ENCODE measurements around the gene TM2D1. TPM values are rescaled to one million over a fixed set of nuclear protein-coding genes. Genes with fewer than 3 reads are reported as not detected.
"Not testable (repeated sequence)": the region's sequence is repeated elsewhere in the genome, so short reads cannot be mapped to it uniquely, and the experiment has no call there.

Gene TM2D1
- total RNA-seq, 1 experiment from 2014 or later = 83.7 TPM

- not testable (repeated sequence) for DNase-seq (ENCODE audit: extremely low read depth, low read depth)
These were observed 5.8 kb downstream of the TM2D1 start for GRCh38 chr1:61718996-61719663.

GRCh38 chr1:61711969-61712368, 13.0 kb downstream of the TM2D1 start:
- DNase-seq (ENCODE audit: extremely low read depth, low read depth) = no peak

GRCh38 chr1:61711257-61711656, 13.7 kb downstream of the TM2D1 start:
- not testable (repeated sequence) for DNase-seq (ENCODE audit: extremely low read depth, low read depth)

GRCh38 chr1:61709908-61710289, 15.0 kb downstream of the TM2D1 start:
- no peak for DNase-seq (ENCODE audit: extremely low read depth, low read depth)

GRCh38 chr1:61708953-61709907, 15.7 kb downstream of the TM2D1 start:
- DNase-seq (ENCODE audit: extremely low read depth, low read depth) = no peak

GRCh38 chr1:61699911-61700851, 24.8 kb downstream of the TM2D1 start:
- no peak for DNase-seq (ENCODE audit: extremely low read depth, low read depth)

GRCh38 chr1:61692155-61692800, 32.7 kb downstream of the TM2D1 start:
- DNase-seq (ENCODE audit: extremely low read depth, low read depth) = peak; percentile 29

GRCh38 chr1:61687901-61688300, 37.0 kb downstream of the TM2D1 start:
- DNase-seq (ENCODE audit: extremely low read depth, low read depth) = no peak

- DNase-seq (ENCODE audit: extremely low read depth, low read depth) = no peak
These were observed 42.0 kb downstream of the TM2D1 start for GRCh38 chr1:61682891-61683290.

GRCh38 chr1:61680500-61680899, 44.4 kb downstream of the TM2D1 start:
- DNase-seq (ENCODE audit: extremely low read depth, low read depth) = no peak

GRCh38 chr1:61676881-61677280, 48.1 kb downstream of the TM2D1 start:
- not testable (repeated sequence) for DNase-seq (ENCODE audit: extremely low read depth, low read depth)

- no peak for DNase-seq (ENCODE audit: extremely low read depth, low read depth)
These were observed 50.7 kb downstream of the TM2D1 start for GRCh38 chr1:61674221-61674620.

GRCh38 chr1:61672376-61672775, 52.6 kb downstream of the TM2D1 start:
- no peak for DNase-seq (ENCODE audit: extremely low read depth, low read depth)

GRCh38 chr1:61670445-61670844, 54.5 kb downstream of the TM2D1 start:
- DNase-seq (ENCODE audit: extremely low read depth, low read depth) = no peak

GRCh38 chr1:61670016-61670415, 54.9 kb downstream of the TM2D1 start:
- DNase-seq (ENCODE audit: extremely low read depth, low read depth) = no peak

- no peak for DNase-seq (ENCODE audit: extremely low read depth, low read depth)
These were observed 65.9 kb downstream of the TM2D1 start for GRCh38 chr1:61659061-61659460.

GRCh38 chr1:61655453-61655852, 69.5 kb downstream of the TM2D1 start:
- no peak for DNase-seq (ENCODE audit: extremely low read depth, low read depth)

- DNase-seq (ENCODE audit: extremely low read depth, low read depth) = no peak
These were observed 70.9 kb downstream of the TM2D1 start for GRCh38 chr1:61654067-61654466.

GRCh38 chr1:61648983-61649742, 75.8 kb downstream of the TM2D1 start:
- no peak for DNase-seq (ENCODE audit: extremely low read depth, low read depth)

Data from NCI-H460 (cell line).